Measurements from ENCODE around the gene CDR2L.

CDR2L gene

DNA sequence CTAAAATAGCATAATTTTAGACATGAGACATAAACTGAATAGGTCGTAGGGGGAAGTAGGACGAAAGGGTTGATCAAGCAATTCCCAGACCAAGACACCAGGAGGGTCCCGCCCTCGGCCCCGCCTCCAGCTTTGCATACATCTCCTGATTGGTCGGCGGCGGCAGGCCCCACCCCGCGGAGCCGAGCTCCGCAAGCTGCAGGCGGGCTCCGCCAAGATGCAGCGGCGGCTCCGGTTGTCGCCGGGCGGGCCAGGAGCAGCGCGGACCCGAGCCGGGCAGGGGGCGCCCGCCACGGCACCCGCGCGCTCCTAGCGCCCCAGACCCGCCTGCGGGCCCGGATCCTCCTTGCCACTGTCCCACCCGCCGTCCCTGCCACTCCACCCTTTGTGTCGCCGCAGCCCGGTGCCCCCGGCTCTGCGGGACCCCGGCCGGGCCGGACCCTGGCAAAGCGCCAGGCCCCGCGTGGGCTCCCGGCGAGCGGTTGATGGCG lies at the start of gene CDR2L:
CDR2L (plus strand) TSS at position 215 of the 491 bp plus-strand sequence. CDS start 412 bp downstream, outside the sequence.
- H3K4me1 ChIP-seq (ENCODE audit: insufficient read depth, low read length) = peaks cover 15% of the 10 kb centered on the region
- peak within 1 kb of the TSS; percentile 78 for H3K4me3 ChIP-seq (ENCODE audit: low read length)
- H3K9me3 ChIP-seq (ENCODE audit: low read length) = no peaks in the 10 kb centered on the region
- no peaks in the 10 kb centered on the region for H3K27me3 ChIP-seq (ENCODE audit: insufficient read depth, low read length)
- peak within 1 kb of the TSS; percentile 77 for H2AFZ ChIP-seq (ENCODE audit: low read depth, low read length)
- H3K36me3 ChIP-seq (ENCODE audit: insufficient read depth, low read length) = peaks cover under 1% of the 10 kb centered on the region

DNA sequence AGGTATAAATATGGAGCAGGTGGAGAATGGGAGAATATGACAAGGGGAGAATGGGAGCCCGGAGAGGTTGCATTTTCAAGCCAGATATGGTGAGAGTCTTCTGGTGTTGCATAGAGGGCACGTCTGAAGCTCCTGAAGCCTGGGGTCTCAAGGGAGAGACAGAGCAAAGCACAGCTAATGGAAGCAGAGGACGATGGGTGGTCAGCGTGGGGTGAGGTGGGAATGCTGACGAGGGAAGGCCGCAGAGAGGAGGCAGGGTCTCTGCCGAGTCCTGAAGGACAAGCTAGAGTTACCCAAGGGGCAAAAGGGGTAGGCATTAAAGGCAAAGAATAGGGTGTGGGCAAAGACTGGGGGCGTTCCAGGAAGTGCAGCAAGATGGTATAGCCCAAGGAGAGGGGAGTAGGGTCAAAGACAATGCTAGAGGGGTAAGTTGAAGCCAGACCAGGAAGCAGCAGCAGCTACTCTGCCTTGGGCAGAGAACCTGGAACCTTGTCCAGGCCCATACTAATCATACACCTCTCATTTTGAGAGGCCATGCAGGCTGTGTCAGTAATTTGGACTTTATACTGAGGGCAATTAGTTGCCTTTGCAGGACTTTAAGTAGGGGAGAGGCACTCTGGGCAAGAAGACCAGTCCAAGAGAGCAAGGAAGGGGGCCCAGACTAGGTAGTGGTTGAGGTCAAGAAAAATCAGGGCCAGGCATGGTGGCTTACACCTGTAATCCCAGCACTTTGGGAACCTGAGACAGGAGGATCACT lies 49.1 kb upstream of the CDR2L start:
- Histone ChIP-seq H3K36me3 (ENCODE audit: insufficient read depth, low read length) (no peaks in the 10 kb centered on the region), H3K4me1 (ENCODE audit: insufficient read depth, low read length) (no peaks in the 10 kb centered on the region), H2AFZ (ENCODE audit: low read depth, low read length) (no peak overlapping the region), H3K27me3 (ENCODE audit: insufficient read depth, low read length) (peaks cover 79% of the 10 kb centered on the region), H3K9me3 (ENCODE audit: low read length) (no peaks in the 10 kb centered on the region), H3K4me3 (ENCODE audit: low read length) (no peak overlapping the region)

DNA sequence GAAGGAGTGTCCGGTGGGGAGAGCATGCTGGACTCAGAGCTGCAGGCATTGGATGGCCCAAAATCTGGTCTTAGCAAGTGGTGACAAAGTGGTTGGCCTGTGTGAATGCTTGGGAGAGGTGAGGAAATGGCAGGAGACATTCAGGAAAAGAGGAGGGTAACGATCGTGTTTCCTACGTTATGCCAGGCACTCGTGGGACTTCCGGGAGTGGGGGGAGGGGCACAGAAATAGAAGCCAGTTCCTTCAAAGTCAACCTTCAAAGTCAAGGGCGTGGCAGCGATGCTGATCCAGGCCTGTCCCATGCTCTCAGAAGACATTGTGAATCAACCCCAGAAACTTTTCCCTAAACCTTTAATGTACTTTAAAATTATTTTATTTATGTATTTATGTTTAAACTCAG lies 47.9 kb upstream of the CDR2L start:
- no peaks in the 10 kb centered on the region for H3K36me3 ChIP-seq (ENCODE audit: insufficient read depth, low read length)
- H3K4me1 ChIP-seq (ENCODE audit: insufficient read depth, low read length) = no peaks in the 10 kb centered on the region
- H3K27me3 ChIP-seq (ENCODE audit: insufficient read depth, low read length) = peaks cover 76% of the 10 kb centered on the region
- H3K9me3 ChIP-seq (ENCODE audit: low read length) = no peaks in the 10 kb centered on the region
- H2AFZ ChIP-seq (ENCODE audit: low read depth, low read length) = no peak overlapping the region
- H3K4me3 ChIP-seq (ENCODE audit: low read length) = no peak overlapping the region

DNA sequence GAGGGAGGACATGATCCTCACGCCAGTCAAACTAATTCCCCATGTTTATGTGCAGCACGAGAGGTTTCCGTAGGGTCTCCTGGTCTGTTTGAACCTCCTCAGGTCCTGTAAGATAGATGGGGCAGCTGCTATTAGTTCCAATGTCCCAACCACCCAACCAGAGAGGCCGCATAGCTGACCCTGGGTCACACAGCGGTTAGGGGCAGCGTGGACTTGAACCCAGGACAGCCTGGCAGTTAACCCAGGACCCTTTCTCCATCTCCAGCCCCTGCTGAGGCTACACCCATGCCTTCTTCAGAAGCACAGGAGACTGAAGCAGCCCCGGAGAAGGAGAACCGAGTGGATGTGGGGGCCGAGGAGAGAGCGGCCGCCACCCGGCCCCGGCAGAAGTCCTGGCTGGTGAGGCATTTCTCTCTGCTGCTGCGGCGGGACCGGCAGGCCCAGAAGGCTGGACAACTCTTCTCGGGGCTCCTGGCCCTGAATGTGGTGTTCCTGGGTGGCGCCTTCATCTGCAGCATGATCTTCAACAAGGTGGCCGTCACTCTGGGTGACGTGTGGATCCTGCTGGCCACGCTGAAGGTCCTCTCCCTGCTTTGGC lies 46.2 kb upstream of the CDR2L start:
- no peaks in the 10 kb centered on the region for H3K4me1 ChIP-seq (ENCODE audit: insufficient read depth, low read length)
- H3K9me3 ChIP-seq (ENCODE audit: low read length) = no peaks in the 10 kb centered on the region
- no peak overlapping the region for H3K4me3 ChIP-seq (ENCODE audit: low read length)
- peaks cover 73% of the 10 kb centered on the region for H3K27me3 ChIP-seq (ENCODE audit: insufficient read depth, low read length)
- no peaks in the 10 kb centered on the region for H3K36me3 ChIP-seq (ENCODE audit: insufficient read depth, low read length)
- H2AFZ ChIP-seq (ENCODE audit: low read depth, low read length) = no peak overlapping the region

DNA sequence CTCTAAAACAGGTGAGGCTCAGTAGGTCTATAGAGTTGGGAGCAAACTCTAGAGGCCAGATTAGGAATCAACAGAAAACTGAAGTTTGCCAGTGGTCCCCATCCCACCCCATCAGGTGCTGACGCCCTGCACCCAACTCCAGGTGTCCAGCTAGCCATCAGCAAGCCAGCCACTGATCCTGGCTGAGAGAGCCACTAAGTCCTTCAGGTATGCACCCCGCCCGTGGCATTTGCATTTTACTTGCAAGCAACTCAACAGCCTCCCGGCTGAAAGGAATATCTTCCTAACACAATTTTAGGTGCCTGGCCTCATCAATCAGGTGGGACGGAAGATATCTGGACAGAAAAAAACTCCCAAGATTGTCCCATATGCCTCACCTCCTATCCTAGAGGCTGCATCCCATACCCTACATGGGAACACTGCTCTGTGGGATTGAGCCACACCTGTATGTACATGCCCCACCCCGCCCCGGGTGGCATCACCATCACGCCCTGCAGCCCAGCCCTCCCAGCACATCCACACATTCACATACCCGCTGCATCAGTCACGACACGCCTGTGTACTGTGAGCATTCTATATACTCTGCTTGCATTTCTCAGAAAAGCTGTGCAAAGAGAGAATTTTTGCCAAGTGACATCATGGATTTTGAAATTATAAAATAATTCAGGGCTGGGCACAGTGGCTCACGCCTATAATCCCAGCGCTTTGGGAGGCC lies 43.5 kb upstream of the CDR2L start:
- no peaks in the 10 kb centered on the region for H3K4me1 ChIP-seq (ENCODE audit: insufficient read depth, low read length)
- H3K27me3 ChIP-seq (ENCODE audit: insufficient read depth, low read length) = peaks cover 66% of the 10 kb centered on the region
- no peaks in the 10 kb centered on the region for H3K9me3 ChIP-seq (ENCODE audit: low read length)
- H3K4me3 ChIP-seq (ENCODE audit: low read length) = no peak overlapping the region
- no peaks in the 10 kb centered on the region for H3K36me3 ChIP-seq (ENCODE audit: insufficient read depth, low read length)
- no peak overlapping the region for H2AFZ ChIP-seq (ENCODE audit: low read depth, low read length)

DNA sequence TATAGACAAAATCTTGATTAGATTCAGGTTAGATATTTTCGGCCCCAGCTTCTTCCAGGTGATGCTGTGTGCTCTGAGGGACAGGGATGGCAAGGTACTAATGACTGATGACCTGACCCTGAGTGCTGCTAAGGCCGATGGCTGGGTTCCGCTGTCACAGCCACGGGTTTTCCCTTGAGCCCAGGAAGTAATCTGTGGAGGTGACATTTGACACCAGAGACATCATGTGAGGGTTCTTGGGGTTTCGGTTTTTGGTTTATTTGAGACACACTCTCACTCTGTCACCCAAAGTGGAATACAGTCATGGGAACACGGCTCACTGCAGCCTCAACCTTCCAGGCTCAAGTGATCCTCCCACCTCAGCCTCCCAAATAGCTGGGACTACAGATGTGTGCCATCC lies 41.9 kb upstream of the CDR2L start:
- Histone ChIP-seq H3K27me3 (ENCODE audit: insufficient read depth, low read length) (peaks cover 73% of the 10 kb centered on the region), H3K36me3 (ENCODE audit: insufficient read depth, low read length) (no peaks in the 10 kb centered on the region), H2AFZ (ENCODE audit: low read depth, low read length) (no peak overlapping the region), H3K9me3 (ENCODE audit: low read length) (no peaks in the 10 kb centered on the region), H3K4me1 (ENCODE audit: insufficient read depth, low read length) (no peaks in the 10 kb centered on the region), H3K4me3 (ENCODE audit: low read length) (no peak overlapping the region)

DNA sequence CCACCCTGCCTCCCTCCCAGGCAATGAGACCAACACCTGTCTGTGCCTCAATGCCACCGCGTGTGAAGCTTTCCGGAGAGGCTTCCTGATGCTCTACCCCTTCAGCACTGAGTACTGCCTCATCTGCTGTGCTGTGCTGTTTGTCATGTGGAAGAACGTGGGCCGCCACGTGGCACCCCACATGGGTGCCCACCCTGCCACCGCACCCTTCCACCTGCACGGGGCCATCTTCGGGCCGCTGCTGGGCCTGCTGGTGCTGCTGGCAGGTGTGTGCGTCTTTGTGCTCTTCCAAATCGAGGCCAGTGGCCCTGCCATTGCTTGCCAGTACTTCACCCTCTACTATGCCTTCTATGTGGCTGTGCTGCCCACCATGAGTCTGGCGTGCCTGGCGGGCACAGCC lies 40.8 kb upstream of the CDR2L start:
- Histone ChIP-seq H3K27me3 (ENCODE audit: insufficient read depth, low read length) (peaks cover 68% of the 10 kb centered on the region), H3K9me3 (ENCODE audit: low read length) (no peaks in the 10 kb centered on the region), H3K36me3 (ENCODE audit: insufficient read depth, low read length) (no peaks in the 10 kb centered on the region), H2AFZ (ENCODE audit: low read depth, low read length) (no peak overlapping the region), H3K4me3 (ENCODE audit: low read length) (no peak overlapping the region), H3K4me1 (ENCODE audit: insufficient read depth, low read length) (no peaks in the 10 kb centered on the region)

DNA sequence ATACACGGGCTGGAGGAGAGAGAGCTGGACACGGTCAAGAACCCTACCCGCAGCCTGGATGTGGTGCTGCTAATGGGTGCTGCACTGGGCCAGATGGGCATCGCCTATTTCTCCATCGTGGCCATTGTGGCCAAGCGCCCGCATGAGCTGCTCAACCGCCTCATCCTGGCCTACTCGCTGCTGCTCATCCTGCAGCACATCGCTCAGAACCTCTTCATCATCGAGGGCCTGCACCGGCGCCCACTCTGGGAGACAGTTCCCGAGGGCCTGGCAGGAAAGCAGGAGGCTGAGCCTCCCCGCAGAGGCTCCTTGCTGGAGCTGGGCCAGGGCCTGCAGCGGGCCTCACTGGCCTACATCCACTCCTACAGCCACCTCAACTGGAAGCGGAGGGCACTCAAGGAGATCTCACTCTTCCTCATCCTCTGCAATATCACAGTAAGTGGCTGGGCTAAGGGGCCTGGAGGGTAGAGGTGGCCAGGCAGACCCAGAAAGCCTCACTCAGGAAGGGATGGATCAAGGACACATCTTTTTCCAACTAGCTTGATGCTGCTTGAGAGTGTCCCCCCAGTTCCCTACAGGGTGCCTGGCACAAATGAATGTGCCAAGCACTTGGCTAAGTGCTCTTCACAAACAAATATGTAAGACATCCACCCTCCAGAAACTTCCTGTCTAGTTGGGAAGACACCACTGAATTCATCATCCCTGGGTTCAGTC lies 40.2 kb upstream of the CDR2L start:
- Histone ChIP-seq H3K4me1 (ENCODE audit: insufficient read depth, low read length) (no peaks in the 10 kb centered on the region), H3K9me3 (ENCODE audit: low read length) (no peaks in the 10 kb centered on the region), H2AFZ (ENCODE audit: low read depth, low read length) (no peak overlapping the region), H3K4me3 (ENCODE audit: low read length) (no peak overlapping the region), H3K36me3 (ENCODE audit: insufficient read depth, low read length) (no peaks in the 10 kb centered on the region), H3K27me3 (ENCODE audit: insufficient read depth, low read length) (peaks cover 64% of the 10 kb centered on the region)

DNA sequence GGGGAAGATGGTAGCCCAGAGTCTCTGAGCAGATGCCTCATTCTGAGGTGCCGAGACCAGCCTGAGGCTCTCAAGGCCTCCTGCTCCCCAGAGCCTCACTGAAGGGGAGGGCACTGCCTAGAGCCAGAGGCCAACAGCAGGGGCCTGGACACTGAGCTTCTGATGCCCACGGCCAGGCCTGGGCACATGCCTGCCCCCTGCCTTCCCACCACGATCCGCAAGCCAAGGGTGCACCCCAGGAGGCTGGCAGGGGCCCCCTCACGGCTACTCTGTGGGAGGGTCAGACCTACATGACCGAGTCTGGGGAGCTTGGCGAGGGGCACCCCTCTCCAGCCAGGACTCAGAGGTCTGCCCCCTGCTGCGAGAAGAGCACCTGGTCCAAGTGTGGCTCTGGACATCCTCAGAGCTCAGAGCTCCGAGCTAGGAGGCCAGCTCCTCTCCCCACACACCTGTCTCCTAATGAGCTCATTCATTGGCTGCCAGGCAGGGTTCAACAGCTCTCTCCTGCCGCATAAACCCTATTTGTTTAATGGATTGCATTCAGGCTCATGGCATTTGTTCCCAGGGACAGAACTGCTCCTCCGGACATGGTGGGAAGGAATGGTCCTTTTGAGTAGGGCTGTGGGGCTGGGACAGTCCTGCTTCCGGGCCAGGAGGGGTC lies 37.8 kb upstream of the CDR2L start:
- Histone ChIP-seq H3K36me3 (ENCODE audit: insufficient read depth, low read length) (no peaks in the 10 kb centered on the region), H3K4me1 (ENCODE audit: insufficient read depth, low read length) (no peaks in the 10 kb centered on the region), H3K27me3 (ENCODE audit: insufficient read depth, low read length) (peaks cover 52% of the 10 kb centered on the region), H2AFZ (ENCODE audit: low read depth, low read length) (no peak overlapping the region), H3K4me3 (ENCODE audit: low read length) (no peak overlapping the region), H3K9me3 (ENCODE audit: low read length) (no peaks in the 10 kb centered on the region)

DNA sequence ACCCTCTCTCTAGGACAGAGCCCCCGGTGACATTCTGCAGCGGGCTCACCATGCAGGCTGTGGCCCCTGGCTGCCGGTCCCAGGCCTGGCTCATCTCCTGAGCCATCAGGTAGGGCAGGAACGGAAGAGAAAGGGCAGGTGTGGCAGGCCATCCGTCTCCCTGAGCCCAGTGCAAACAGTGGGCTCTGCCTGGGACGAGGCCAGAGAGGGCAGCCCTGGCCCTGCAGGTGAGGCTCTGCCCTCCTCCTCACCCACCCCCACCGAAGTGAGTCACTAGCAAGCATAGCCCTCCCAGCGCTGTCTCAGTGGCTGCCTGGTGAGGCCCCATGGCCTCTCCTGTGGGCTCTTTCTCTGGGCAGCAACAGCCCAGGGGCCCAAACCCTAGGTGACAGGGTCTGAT lies 37.2 kb upstream of the CDR2L start:
- Histone ChIP-seq H3K4me3 (ENCODE audit: low read length) (no peak overlapping the region), H2AFZ (ENCODE audit: low read depth, low read length) (no peak overlapping the region), H3K27me3 (ENCODE audit: insufficient read depth, low read length) (peaks cover 51% of the 10 kb centered on the region), H3K4me1 (ENCODE audit: insufficient read depth, low read length) (no peaks in the 10 kb centered on the region), H3K36me3 (ENCODE audit: insufficient read depth, low read length) (no peaks in the 10 kb centered on the region), H3K9me3 (ENCODE audit: low read length) (no peaks in the 10 kb centered on the region)

DNA sequence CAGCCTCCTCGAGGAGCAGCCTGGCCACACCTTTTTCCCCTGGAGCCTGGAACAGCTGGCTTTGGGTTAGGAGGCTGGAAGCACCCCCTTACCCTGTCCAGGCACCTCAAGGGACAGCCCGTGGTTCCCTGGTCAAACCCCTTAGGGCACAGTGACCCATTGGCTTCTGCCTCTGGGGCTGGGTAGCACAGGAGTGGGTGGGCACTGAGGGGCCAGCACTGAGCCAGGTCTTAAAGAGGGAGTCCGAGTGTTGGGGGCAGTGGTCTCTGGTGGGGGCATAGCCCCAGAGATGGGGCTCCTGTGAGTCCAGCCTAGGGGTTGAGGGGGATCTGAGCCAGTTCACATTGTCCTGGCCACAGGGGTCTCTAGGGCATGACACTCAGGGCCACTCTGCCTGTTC lies 36.4 kb upstream of the CDR2L start:
- Histone ChIP-seq H3K4me3 (ENCODE audit: low read length) (no peak overlapping the region), H3K9me3 (ENCODE audit: low read length) (no peaks in the 10 kb centered on the region), H3K27me3 (ENCODE audit: insufficient read depth, low read length) (peaks cover 50% of the 10 kb centered on the region), H3K36me3 (ENCODE audit: insufficient read depth, low read length) (no peaks in the 10 kb centered on the region), H2AFZ (ENCODE audit: low read depth, low read length) (no peak overlapping the region), H3K4me1 (ENCODE audit: insufficient read depth, low read length) (no peaks in the 10 kb centered on the region)

DNA sequence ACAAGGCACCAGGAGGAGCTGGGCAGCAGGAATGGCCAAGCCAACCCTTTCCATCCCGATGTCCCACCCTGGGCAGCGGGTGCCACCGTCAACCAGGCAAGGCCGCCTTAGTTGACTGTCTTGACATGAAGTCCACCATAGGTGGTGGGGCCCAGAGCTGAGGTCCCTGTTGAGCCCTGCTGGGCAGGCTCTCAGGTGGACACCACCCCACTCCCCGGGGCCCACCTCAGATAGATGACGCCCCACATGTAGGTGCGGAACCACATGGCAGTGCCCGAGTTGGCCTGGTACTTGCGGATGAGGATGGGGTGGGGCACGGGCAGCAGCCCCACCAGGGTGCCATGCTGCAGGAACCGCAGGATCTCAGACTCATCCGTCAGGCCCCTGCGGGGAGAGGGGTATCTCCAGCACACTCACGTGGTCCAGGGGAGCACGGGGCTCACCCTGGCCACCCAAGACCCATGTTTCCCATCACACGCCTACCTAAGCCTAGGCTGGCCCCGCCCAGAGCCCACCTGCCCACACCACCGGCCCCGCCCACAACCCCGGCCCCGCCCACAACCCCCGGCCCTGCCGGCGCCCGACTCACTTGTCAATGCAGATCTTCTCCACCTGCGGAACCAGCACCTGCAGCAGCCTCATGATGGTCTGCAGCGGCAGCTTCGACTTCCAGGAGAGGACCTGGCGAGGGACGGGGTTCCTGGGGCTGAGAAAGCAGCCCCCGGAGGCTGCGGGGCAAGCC lies 35.6 kb upstream of the CDR2L start:
- Histone ChIP-seq H3K4me3 (ENCODE audit: low read length) (no peak overlapping the region), H3K27me3 (ENCODE audit: insufficient read depth, low read length) (peaks cover 48% of the 10 kb centered on the region)

More for the DNA sequence above, 35.6 kb upstream of the CDR2L start:
- no peaks in the 10 kb centered on the region for H3K9me3 ChIP-seq (ENCODE audit: low read length)
- H2AFZ ChIP-seq (ENCODE audit: low read depth, low read length) = no peak overlapping the region
- H3K4me1 ChIP-seq (ENCODE audit: insufficient read depth, low read length) = no peaks in the 10 kb centered on the region
- H3K36me3 ChIP-seq (ENCODE audit: insufficient read depth, low read length) = no peaks in the 10 kb centered on the region
